Endothelial cell of umbilical vein (primary cell): ENCODE measurements around the gene ETV1. TPM values are rescaled to one million over a fixed set of nuclear protein-coding genes. Genes with fewer than 3 reads are reported as not detected.

ENCODE experiments used
- BruUV-seq: library from RNA; stranded (reverse); fragments of 400-500 nt; replicated peaks from 2 replicates; lab custom pipeline; 2021; lab: Mats Ljungman, UMichigan
- CTCF ChIA-PET: fragments of 300-600, 350-600 bp; sonication (Branson Sonifier 250); formaldehyde crosslinking; loops from one replicate; lab custom pipeline; 2021; ENCODE audit warnings: antibody characterized with exemption, inconsistent platforms; lab: Charles Lee
- POLR2A ChIA-PET: fragments of 300-600, 350-600 bp; sonication (Branson Sonifier 250); formaldehyde crosslinking; loops from one replicate; lab custom pipeline; 2021; ENCODE audit warnings: antibody characterized with exemption, inconsistent platforms; lab: Charles Lee
- DNase-seq: peaks from one replicate; pipeline ENCODE4 v3.0.0-alpha.2; 2011; ENCODE audit warnings: low read depth, low spot score
- FAIRE-seq: peaks from 2 replicates; lab custom pipeline; 2011; peaks lifted over from hg19 to GRCh38; lab: Jason Lieb, UNC
- H2AFZ ChIP-seq: 2 replicates; pipeline ENCODE4 v1.6.0; 2012; ENCODE audit warnings: low read depth, low read length, control low read depth, inconsistent platforms
- H3K27ac ChIP-seq: 2 replicates; pipeline ENCODE4 v1.5.1; 2011; ENCODE audit warnings: low read depth, mild to moderate bottlenecking, control low read depth, low read length, moderate library complexity; ENCODE audit not compliant: insufficient read depth
- H3K27me3 ChIP-seq, 2 experiments: 2 replicates each; pipeline versions ENCODE4 v1.6.0 to v1.6.1; 2011; ENCODE audit warnings: low read length in 2 of 2, mixed read lengths in 1 of 2; ENCODE audit not compliant: control insufficient read depth in 2 of 2, insufficient read depth in 2 of 2
- H3K36me3 ChIP-seq, 2 experiments: 2 replicates in 1 of 2; 3 replicates in 1 of 2; pipeline ENCODE4 v1.5.1; 2011; ENCODE audit warnings: low read length in 2 of 2, mild to moderate bottlenecking in 1 of 2, moderate library complexity in 1 of 2; ENCODE audit not compliant: control insufficient read depth in 2 of 2, insufficient read depth in 2 of 2; ENCODE audit errors: extremely low read depth in 1 of 2
- H3K4me1 ChIP-seq: 3 replicates; pipeline ENCODE4 v1.5.1; 2011; ENCODE audit warnings: mild to moderate bottlenecking, low read length; ENCODE audit not compliant: control insufficient read depth, insufficient read depth; ENCODE audit errors: extremely low read depth
- H3K4me2 ChIP-seq: 2 replicates; pipeline ENCODE4 v1.6.1; 2011; ENCODE audit warnings: low read length, control low read depth, mixed read lengths; ENCODE audit not compliant: insufficient read depth
- H3K4me3 ChIP-seq, 3 experiments: fragments of 200-600 bp in 1 of 3; sonication (generic), shearing (Covaris generic) in 1 of 3; replicated peaks in 1 of 3; 2 replicates each; pipeline ENCODE4 v1.5.1; 2011 to 2016; ENCODE audit warnings: control low read depth in 3 of 3, low read length in 3 of 3, mild to moderate bottlenecking in 2 of 3, inconsistent platforms in 1 of 3, low read depth in 1 of 3, moderate library complexity in 1 of 3; ENCODE audit not compliant: insufficient read depth in 1 of 3
- H3K79me2 ChIP-seq: 2 replicates; pipeline ENCODE4 v1.6.0; 2012; ENCODE audit warnings: low read length, inconsistent platforms; ENCODE audit not compliant: control insufficient read depth, insufficient read depth
- H3K9ac ChIP-seq: replicated peaks from 2 replicates; pipeline ENCODE3; 2011; ENCODE audit warnings: low read length, control low read depth; ENCODE audit not compliant: insufficient read depth; ENCODE audit errors: extremely low read depth
- H3K9me1 ChIP-seq: replicated peaks from 3 replicates; pipeline ENCODE4 v1.6.0; 2011; ENCODE audit warnings: mild to moderate bottlenecking, low read length; ENCODE audit not compliant: control insufficient read depth, insufficient read depth; ENCODE audit errors: extremely low read depth
- H3K9me3 ChIP-seq: replicated peaks from 2 replicates; pipeline ENCODE4 v1.5.1; 2012; ENCODE audit warnings: low read length, inconsistent platforms; ENCODE audit not compliant: control insufficient read depth, insufficient read depth
- H4K20me1 ChIP-seq: replicated peaks from 2 replicates; pipeline ENCODE3; 2011; ENCODE audit warnings: mild to moderate bottlenecking, low read length; ENCODE audit not compliant: control insufficient read depth, insufficient read depth; ENCODE audit errors: extremely low read depth
- CTCF ChIP-seq, 2 donors: IDR thresholded peaks; 1 replicate in 1 of 2; 2 replicates in 1 of 2; pipeline ENCODE4 v1.5.1; 2011; ENCODE audit warnings: low read length in 2 of 2, mild to moderate bottlenecking in 2 of 2, moderate library complexity in 2 of 2, control low read depth in 1 of 2, inconsistent platforms in 1 of 2, low read depth in 1 of 2; ENCODE audit not compliant: insufficient read depth in 1 of 2; ENCODE audit errors: extremely low read depth in 1 of 2
- EZH2 ChIP-seq: IDR thresholded peaks from 2 replicates; pipeline ENCODE4 v1.6.1; 2012; ENCODE audit warnings: borderline replicate concordance, low read depth, mild to moderate bottlenecking, moderate library complexity, low read length, inconsistent platforms; ENCODE audit not compliant: severe bottlenecking
- GATA2 ChIP-seq: IDR thresholded peaks from 2 replicates; pipeline ENCODE4 v1.7.0; 2011; ENCODE audit warnings: low read depth, mild to moderate bottlenecking, moderate library complexity, mixed read lengths, low read length; ENCODE audit not compliant: insufficient read length, insufficient read depth
- JUN ChIP-seq: IDR thresholded peaks from 2 replicates; pipeline ENCODE4 v1.6.1; 2011; ENCODE audit warnings: borderline replicate concordance, low read depth; ENCODE audit not compliant: insufficient read length, insufficient read depth
- MYC ChIP-seq: IDR thresholded peaks from one replicate; pipeline ENCODE4 v1.6.1; 2011; ENCODE audit warnings: mild to moderate bottlenecking, low read depth, low read length
- POLR2A ChIP-seq: IDR thresholded peaks from 2 replicates; pipeline ENCODE4 v1.6.1; 2012; ENCODE audit warnings: low read depth, mild to moderate bottlenecking, control low read depth, low read length
- POLR2AphosphoS5 ChIP-seq: IDR thresholded peaks from 2 replicates; pipeline ENCODE4 v1.6.1; 2012; ENCODE audit warnings: low read depth, mild to moderate bottlenecking, control low read depth, low read length, moderate library complexity; ENCODE audit not compliant: insufficient read depth
- dilution Hi-C: fragments of 300-500 bp; cut with MboI; formaldehyde crosslinking; loops from one replicate; pipeline ENCODE4 v1.15.0; 2019; ENCODE audit warnings: low sequenced_read_pairs; ENCODE audit not compliant: extremely low pct_ligation_motif_present
- intact Hi-C: fragments of 100-400 bp; cut with micrococcal nuclease; formaldehyde crosslinking; loops from one replicate; pipeline ENCODE4 v1.10.0; 2022
- polyA plus RNA-seq, 4 experiments: library from polyadenylated mRNA; depleted of rRNA in 3 of 4; stranded (reverse) in 3 of 4; unstranded in 1 of 4; fragments of >200 nt; gene quantifications; 2 replicates each; pipeline versions ENCODE4 v1.2.1 to v1.2.3, GENCODE V29; 2011 to 2012; ENCODE audit warnings: missing spikeins in 1 of 4
- total RNA-seq: library from RNA; stranded (reverse); gene quantifications from 2 replicates; pipeline ENCODE4 v1.2.3, GENCODE V29; 2021

The ETV1 gene
- total and polyA plus RNA-seq, 2 donors (not counting 3 experiments of a cell fraction or from before 2014, with no cell fraction given): 8.4 to 16.6 TPM

DNA sequence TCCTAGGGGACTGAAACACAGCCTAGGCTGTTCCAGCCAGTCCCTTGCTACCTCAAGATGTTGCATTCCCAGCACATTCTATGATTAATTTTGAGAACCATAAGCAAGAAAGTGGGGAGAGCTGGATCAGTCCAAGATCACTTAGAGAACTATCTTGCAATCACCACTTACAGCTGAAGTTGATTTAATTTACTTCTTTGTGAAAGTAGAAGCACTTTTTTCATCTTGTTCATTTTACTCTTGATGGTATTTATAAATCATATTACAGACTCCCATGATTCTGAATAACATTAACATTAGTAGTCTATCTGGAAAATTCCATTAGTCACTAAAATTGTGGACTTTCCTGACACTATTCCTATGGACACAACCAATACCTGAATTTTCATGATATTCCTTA lies 118.5 kb downstream of the ETV1 start:
- H3K9me1 ChIP-seq: no peaks in the 10 kb centered on the region
- no peaks in the 10 kb centered on the region for H3K4me1 ChIP-seq
- TF ChIP-seq MYC (no peak), CTCF (IDR thresholded peaks at IDR 0.05; ENCODE audit: extremely low read depth in 1 of 2, insufficient read depth in 1 of 2, low read depth in 1 of 2, low read length in 2 of 2) (no peak), JUN (no peak), GATA2 (no peak), POLR2A (no peak), EZH2 (no peak), POLR2AphosphoS5 (no peak)
- no peak overlapping the region for H2AFZ ChIP-seq
- H3K79me2 ChIP-seq: no peaks in the 10 kb centered on the region
- no peak overlapping the region for H3K9ac ChIP-seq
- no peak overlapping the region for H3K4me3 ChIP-seq
- H3K36me3 ChIP-seq: no peaks in the 10 kb centered on the region
- no peak overlapping the region for H3K27ac ChIP-seq
- DNase-seq (no peak), FAIRE-seq (no peak)
- ChIA-PET POLR2A (no interaction called here), CTCF (no interaction called here)
- BruUV-seq: no TSS peak
- intact Hi-C loops: no loop called here
- no peaks in the 10 kb centered on the region for H3K27me3 ChIP-seq
- H4K20me1 ChIP-seq: no peaks in the 10 kb centered on the region
- no peak overlapping the region for H3K4me2 ChIP-seq
- H3K9me3 ChIP-seq: no peaks in the 10 kb centered on the region
- dilution Hi-C loops: no loop called here
